Measurements from ENCODE around the gene CARD11. TPM values are rescaled to one million over a fixed set of nuclear protein-coding genes. Genes with fewer than 3 reads are reported as not detected.

Gene CARD11
- total RNA-seq, 1 experiment from 2014 or later, result 0.57 TPM

DNA sequence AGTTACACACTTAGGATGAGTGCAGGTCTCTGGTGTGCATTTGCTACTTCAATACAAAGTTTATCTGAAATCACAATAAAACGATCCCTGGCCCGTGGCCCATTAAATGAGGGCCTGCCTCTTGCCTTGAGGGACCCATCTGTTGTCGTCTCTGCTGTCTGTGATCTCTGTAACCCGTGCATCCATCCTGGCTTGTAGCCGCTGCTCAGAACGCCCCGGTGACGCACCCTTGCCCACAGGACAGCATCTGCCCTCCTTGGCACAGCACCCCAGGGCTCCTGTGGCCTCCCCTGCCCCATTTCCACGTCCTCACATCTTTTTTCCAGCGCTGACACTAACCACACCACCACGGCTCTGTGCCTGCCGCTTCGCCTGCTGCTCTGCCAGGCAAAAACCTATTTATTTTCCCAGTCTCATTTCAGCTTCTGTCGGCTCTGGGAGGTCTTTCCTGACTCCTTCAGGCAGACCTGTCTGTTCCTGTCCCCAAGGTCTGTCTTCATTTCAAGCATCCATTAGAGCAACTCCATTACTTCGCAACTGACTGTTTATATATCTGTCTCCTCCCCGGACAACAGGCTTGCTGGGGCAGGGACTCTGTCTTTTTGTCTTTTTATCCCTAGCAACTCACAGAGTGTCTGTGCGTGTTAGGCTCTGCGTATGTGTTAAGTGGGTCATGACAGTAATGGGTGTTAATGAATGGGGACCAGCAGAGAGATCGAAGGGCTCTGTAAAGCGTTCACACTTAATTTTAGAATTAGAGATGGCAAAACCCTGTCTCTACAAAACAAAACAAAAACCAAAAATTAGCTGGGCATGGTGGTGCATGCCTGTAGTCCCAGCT lies 16.4 kb downstream of the CARD11 start:
- RAD21 ChIA-PET (ENCODE audit: low non-redundant PET in 1 of 2, low total read pairs in 2 of 2, uncharacterized antibody in 2 of 2, unreplicated experiment in 2 of 2), result no interaction called here
- TF ChIP-seq, protein P1, sequence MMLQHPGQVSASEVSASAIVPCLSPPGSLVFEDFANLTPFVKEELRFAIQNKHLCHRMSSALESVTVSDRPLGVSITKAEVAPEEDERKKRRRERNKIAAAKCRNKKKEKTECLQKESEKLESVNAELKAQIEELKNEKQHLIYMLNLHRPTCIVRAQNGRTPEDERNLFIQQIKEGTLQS (IDR thresholded peaks at IDR 0.05), result no peak
- TF ChIP-seq CEBPB (IDR thresholded peaks at IDR 0.05; ENCODE audit: low read depth) (no peak), RAD21 (IDR thresholded peaks at IDR 0.05; ENCODE audit: low read depth) (no peak), YY1 (IDR thresholded peaks at IDR 0.05; ENCODE audit: extremely low read depth, insufficient replicate concordance, low read depth, low read length) (no peak), TCF7L2 (IDR thresholded peaks at IDR 0.05; ENCODE audit: borderline replicate concordance, extremely low read depth, insufficient read depth, insufficient read length) (no peak), SP1 (IDR thresholded peaks at IDR 0.05; ENCODE audit: low read depth) (no peak), FOSL1 (IDR thresholded peaks at IDR 0.05; ENCODE audit: low read depth) (no peak), ZNF274 (IDR thresholded peaks at IDR 0.05; ENCODE audit: low read depth, low read length) (no peak)
- TF ChIP-seq, protein P2, sequence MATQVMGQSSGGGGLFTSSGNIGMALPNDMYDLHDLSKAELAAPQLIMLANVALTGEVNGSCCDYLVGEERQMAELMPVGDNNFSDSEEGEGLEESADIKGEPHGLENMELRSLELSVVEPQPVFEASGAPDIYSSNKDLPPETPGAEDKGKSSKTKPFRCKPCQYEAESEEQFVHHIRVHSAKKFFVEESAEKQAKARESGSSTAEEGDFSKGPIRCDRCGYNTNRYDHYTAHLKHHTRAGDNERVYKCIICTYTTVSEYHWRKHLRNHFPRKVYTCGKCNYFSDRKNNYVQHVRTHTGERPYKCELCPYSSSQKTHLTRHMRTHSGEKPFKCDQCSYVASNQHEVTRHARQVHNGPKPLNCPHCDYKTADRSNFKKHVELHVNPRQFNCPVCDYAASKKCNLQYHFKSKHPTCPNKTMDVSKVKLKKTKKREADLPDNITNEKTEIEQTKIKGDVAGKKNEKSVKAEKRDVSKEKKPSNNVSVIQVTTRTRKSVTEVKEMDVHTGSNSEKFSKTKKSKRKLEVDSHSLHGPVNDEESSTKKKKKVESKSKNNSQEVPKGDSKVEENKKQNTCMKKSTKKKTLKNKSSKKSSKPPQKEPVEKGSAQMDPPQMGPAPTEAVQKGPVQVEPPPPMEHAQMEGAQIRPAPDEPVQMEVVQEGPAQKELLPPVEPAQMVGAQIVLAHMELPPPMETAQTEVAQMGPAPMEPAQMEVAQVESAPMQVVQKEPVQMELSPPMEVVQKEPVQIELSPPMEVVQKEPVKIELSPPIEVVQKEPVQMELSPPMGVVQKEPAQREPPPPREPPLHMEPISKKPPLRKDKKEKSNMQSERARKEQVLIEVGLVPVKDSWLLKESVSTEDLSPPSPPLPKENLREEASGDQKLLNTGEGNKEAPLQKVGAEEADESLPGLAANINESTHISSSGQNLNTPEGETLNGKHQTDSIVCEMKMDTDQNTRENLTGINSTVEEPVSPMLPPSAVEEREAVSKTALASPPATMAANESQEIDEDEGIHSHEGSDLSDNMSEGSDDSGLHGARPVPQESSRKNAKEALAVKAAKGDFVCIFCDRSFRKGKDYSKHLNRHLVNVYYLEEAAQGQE (IDR thresholded peaks at IDR 0.05; ENCODE audit: low read depth), result no peak
- TF ChIP-seq, protein P3, sequence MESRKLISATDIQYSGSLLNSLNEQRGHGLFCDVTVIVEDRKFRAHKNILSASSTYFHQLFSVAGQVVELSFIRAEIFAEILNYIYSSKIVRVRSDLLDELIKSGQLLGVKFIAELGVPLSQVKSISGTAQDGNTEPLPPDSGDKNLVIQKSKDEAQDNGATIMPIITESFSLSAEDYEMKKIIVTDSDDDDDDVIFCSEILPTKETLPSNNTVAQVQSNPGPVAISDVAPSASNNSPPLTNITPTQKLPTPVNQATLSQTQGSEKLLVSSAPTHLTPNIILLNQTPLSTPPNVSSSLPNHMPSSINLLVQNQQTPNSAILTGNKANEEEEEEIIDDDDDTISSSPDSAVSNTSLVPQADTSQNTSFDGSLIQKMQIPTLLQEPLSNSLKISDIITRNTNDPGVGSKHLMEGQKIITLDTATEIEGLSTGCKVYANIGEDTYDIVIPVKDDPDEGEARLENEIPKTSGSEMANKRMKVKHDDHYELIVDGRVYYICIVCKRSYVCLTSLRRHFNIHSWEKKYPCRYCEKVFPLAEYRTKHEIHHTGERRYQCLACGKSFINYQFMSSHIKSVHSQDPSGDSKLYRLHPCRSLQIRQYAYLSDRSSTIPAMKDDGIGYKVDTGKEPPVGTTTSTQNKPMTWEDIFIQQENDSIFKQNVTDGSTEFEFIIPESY (IDR thresholded peaks at IDR 0.05; ENCODE audit: extremely low read depth, insufficient replicate concordance, low read length), result no peak
- H3K9me3 ChIP-seq (ENCODE audit: control insufficient read depth in 1 of 2, insufficient read depth in 1 of 2, low read depth in 1 of 2, low read length in 2 of 2), result no peaks in the 10 kb centered on the region
- POLR2A ChIA-PET, result no interaction called here
- ATAC-seq, result no peak
- no peaks in the 10 kb centered on the region for H3K36me3 ChIP-seq (ENCODE audit: control insufficient read depth in 1 of 2, insufficient read depth in 2 of 2, low read length in 2 of 2)
- H3K4me3 ChIP-seq (replicated peaks in 1 of 2; ENCODE audit: low read depth in 1 of 2, low read length in 2 of 2), result no peak overlapping the region
- DNase-seq (ENCODE audit: low read depth, low spot score), result no peak
- intact Hi-C loops (cut with micrococcal nuclease), result no loop called here
- no peak overlapping the region for H2AFZ ChIP-seq (ENCODE audit: low read depth, low read length, poor library complexity, severe bottlenecking)
- no peak overlapping the region for H3K27ac ChIP-seq (ENCODE audit: low read depth, low read length)
- H3K79me2 ChIP-seq (ENCODE audit: insufficient read depth, low read length), result no peaks in the 10 kb centered on the region
- H3K4me1 ChIP-seq (ENCODE audit: control insufficient read depth in 1 of 2, insufficient read depth in 2 of 2, low read length in 2 of 2), result no peaks in the 10 kb centered on the region; a peak in 1 of 4 replicates
- H3K4me2 ChIP-seq (ENCODE audit: low read length), result no peak overlapping the region
- no peak overlapping the region for H3K9ac ChIP-seq (ENCODE audit: low read length)
- H3K27me3 ChIP-seq (ENCODE audit: insufficient read depth, low read length), result no peaks in the 10 kb centered on the region
- H3K9me2 ChIP-seq (ENCODE audit: insufficient read depth), result no peaks in the 10 kb centered on the region
- no TSS peak for BruUV-seq (replicated peaks)
- H4K20me1 ChIP-seq (ENCODE audit: insufficient read depth), result no peaks in the 10 kb centered on the region
- CTCF ChIA-PET, result no interaction called here
